HG03521 (cell line): ENCODE measurements around the gene ZC3H18.
"Not testable (repeated sequence)": the region's sequence is repeated elsewhere in the genome, so short reads cannot be mapped to it uniquely, and the experiment has no call there.

Experiments
- ATAC-seq: cut with Tn5 transposase; IDR thresholded peaks from one replicate; pipeline ENCODE4 v1.9.1; 2021; ENCODE audit warnings: mild to moderate bottlenecking, moderate library complexity; ENCODE audit not compliant: unreplicated experiment

The ZC3H18 gene

GRCh38 chr16:88601313-88602036 lies 31.3 kb downstream of the ZC3H18 start:
- ATAC-seq: no peak

GRCh38 chr16:88602091-88602490 lies 31.9 kb downstream of the ZC3H18 start:
- ATAC-seq: no peak

- no peak for ATAC-seq
Measured at GRCh38 chr16:88605186-88606147, 35.3 kb downstream of the ZC3H18 start.

- ATAC-seq: no peak
Measured at GRCh38 chr16:88606148-88606757, 36.0 kb downstream of the ZC3H18 start.

GRCh38 chr16:88608076-88608475 lies 37.9 kb downstream of the ZC3H18 start:
- ATAC-seq: no peak

GRCh38 chr16:88609426-88609825 lies 39.2 kb downstream of the ZC3H18 start:
- not testable (repeated sequence) for ATAC-seq

GRCh38 chr16:88610080-88610479 lies 39.9 kb downstream of the ZC3H18 start:
- ATAC-seq: no peak

- ATAC-seq: no peak
Measured at GRCh38 chr16:88610909-88611812, 41.0 kb downstream of the ZC3H18 start.

GRCh38 chr16:88613293-88613692 lies 43.1 kb downstream of the ZC3H18 start:
- ATAC-seq: no peak

- ATAC-seq: no peak
Measured at GRCh38 chr16:88613911-88614817, 44.0 kb downstream of the ZC3H18 start.

GRCh38 chr16:88614818-88615580 lies 44.8 kb downstream of the ZC3H18 start:
- ATAC-seq: no peak

GRCh38 chr16:88616320-88616719 lies 46.1 kb downstream of the ZC3H18 start:
- ATAC-seq: no peak

GRCh38 chr16:88616736-88617135 lies 46.5 kb downstream of the ZC3H18 start:
- no peak for ATAC-seq

- ATAC-seq: no peak
Measured at GRCh38 chr16:88617268-88618031, 47.2 kb downstream of the ZC3H18 start.

- no peak for ATAC-seq
Measured at GRCh38 chr16:88618182-88618955, 48.2 kb downstream of the ZC3H18 start.

- ATAC-seq: no peak
Measured at GRCh38 chr16:88618956-88619667, 48.9 kb downstream of the ZC3H18 start.
